VCaP (cell line): Measurements from ENCODE around the gene OR2A7.
"Not testable (repeated sequence)": the region's sequence is repeated elsewhere in the genome, so short reads cannot be mapped to it uniquely, and the experiment has no call there.

Experiments used
- H3K27ac ChIP-seq: fragments of 450-650 bp; 2 replicates; pipeline ENCODE4 v1.5.1; 2017

Gene OR2A7

GRCh38 chr7:144264692-144265091 lies at the start of gene OR2A7:
Gene OR2A7, minus strand, starts transcription at chr7:144264792. Its CDS starts 5,164 bp downstream, at chr7:144259628.
- not testable (repeated sequence) for H3K27ac ChIP-seq

DNA sequence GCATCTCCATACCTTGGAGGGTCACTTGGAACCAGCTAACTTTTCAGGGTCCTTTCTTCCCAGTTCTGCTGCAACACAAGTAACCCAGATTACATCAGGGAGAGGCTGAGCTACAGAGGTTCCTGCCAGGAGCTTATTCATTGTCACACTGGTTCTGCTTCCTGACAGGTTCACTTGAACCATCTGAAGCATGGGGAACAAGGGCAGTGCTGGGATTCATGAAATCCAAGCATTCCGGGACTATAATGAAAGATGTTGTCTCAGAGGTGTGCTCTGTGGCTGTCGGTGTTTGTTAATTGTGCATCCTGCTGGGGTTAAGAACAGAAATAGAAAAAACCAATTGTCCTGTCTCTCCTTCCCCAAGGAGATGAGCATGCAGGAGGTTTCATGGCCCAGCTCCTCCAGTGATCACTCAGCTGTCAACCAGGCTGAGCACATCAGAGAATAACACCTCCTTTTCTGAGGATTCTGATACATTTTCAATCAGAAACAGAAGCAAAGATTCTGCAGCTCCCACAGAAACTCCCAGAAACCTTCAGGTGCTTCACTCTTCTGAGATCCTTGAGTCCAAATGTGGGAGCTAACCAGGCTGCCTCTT lies 47.4 kb upstream of the OR2A7 start, which contains the start of gene OR2A1:
OR2A1 (plus strand) TSS at position 548 of the 598 bp plus-strand sequence. CDS start 5,706 bp downstream, outside the sequence.
- not testable (repeated sequence) for H3K27ac ChIP-seq

- H3K27ac ChIP-seq: not testable (repeated sequence)
Measured at GRCh38 chr7:144311218-144311617, 46.6 kb upstream of the OR2A7 start.

DNA sequence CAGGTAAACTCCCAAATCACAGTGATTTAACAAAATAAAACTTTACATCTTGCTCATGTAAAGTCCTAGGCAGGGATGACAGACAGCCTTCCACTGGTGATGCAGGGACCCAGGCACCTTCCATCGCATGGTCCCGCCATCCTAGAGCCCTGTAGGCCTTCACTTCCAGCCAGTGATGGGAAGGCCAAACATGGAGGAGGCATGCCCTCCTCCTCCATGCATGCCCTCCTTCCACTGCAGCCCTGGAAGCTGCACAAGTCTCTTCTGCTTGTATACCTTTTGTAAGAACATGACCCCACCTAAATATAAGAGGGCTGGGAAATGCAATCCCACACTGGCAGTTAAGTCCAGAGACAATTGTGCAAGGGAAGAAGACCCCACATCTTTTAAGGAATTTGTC lies 45.1 kb upstream of the OR2A7 start:
- H3K27ac ChIP-seq: not testable (repeated sequence)

DNA sequence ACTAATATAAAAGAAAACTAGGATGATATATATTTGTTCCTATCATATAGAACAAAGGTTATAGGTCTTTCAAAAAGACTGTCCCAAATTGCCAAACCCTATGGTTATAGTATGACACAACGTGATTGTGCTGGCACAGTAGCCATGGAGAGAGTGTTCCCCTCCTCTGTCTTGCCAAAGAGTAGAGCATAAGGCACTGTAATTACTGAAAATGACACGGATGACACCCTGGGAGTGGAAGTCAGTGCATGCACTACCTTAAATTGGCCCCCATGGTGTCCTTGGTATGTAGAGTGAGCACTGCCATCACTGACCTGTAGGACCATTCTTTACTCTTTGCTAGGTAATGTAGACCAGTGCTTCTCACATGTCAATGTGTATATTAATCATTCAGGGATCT lies 40.6 kb upstream of the OR2A7 start:
- H3K27ac ChIP-seq: not testable (repeated sequence)

- H3K27ac ChIP-seq: not testable (repeated sequence)
Measured at GRCh38 chr7:144303607-144304006, 39.0 kb upstream of the OR2A7 start.

DNA sequence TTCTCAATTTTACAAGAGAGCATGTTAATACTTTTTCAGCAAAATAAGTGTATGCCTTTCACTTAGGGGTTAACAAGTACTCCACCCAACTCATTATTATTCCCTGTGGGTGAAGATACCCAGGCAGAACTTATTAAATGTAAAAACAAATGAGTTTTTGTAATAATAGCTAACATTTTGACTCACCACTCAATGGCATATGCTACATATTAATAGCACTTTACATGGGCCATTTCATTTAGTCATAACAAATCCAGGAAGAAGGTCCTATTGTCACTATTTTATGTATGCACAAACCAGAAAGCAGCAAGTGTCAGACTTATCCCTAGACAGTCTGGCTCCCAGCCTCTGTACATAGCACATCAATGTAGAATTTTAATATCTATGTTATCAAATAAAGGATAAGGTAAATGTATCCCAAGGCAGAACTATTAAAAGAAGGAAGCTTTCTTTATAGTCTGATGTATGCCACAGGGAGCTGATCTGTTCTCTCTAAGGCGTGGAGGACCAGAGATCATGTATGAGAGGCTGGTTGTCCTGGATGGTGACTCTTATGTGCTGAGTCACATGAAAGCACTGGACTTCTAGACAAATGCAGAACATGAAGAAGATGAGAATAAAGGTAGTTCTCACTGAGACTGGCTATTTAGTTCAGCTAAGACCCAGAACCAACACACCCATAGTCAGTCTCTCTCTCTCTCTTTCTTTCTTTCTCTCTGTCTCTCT lies 38.1 kb upstream of the OR2A7 start:
- H3K27ac ChIP-seq: not testable (repeated sequence)

- H3K27ac ChIP-seq: not testable (repeated sequence)
Measured at GRCh38 chr7:144293794-144294499, 29.4 kb upstream of the OR2A7 start.

DNA sequence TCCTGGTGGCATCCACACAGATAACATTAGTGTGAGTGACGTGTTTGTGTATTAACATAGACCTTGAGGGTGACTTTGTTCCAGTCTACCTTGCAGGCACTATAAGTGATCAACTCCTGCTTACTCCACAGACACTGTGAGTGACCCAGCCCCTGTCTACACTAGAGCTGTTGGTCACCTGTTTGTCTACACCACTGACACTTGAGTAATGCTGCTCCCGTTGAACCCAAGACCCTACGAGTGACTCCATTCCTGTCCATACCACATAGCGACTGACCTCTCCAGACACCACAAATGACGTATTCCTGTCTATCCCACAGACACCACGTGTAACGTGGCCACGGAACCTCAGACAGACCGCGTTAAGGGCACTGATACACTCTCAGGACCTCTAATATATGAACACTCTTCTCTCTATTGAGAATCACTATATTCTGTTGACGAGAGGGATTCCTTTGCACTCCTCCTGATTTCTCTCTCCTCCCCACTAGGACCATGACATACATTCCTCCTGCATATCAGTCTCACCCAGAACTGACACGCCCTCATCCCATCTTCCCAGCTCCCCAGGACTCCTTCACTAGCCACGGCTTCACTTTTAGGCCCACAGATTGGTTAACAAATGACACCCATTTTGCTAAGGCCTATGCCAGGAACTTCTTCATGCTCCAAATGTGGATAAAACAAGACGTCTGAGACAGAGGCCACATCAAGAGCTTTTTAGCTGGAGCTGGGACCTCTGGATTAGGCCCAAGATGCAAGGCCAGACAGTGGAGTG lies 28.0 kb upstream of the OR2A7 start:
- not testable (repeated sequence) for H3K27ac ChIP-seq

GRCh38 chr7:144291607-144292006 lies 27.0 kb upstream of the OR2A7 start:
- not testable (repeated sequence) for H3K27ac ChIP-seq

DNA sequence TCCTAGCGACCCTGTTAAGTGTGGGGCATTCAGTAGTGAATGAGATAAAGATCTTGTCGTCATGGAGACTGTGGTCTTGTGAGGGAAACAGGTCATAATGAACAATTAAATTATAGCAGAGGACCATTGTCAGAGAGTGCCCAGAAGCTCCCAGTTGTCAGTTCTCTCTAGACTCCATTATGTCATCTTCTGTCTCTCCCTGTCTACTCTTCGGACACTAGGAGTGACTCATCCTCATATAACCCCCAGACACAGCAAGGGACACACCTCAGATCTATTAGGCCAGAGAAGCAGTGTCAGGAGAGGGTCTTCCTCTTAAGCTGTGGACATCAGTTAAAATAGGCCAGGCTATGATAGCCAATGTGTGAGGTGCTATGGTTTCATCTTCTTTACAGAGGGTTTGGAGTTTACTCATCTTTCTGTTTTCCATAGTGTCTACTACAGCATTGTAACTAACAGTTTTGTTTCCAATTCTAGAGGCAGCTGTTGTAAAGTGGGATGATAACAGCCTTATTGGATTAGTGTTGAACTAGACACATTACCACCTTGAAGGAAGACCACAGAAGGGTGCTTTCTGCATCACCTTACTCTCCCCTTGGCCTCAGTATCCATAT lies 22.7 kb upstream of the OR2A7 start:
- not testable (repeated sequence) for H3K27ac ChIP-seq

DNA sequence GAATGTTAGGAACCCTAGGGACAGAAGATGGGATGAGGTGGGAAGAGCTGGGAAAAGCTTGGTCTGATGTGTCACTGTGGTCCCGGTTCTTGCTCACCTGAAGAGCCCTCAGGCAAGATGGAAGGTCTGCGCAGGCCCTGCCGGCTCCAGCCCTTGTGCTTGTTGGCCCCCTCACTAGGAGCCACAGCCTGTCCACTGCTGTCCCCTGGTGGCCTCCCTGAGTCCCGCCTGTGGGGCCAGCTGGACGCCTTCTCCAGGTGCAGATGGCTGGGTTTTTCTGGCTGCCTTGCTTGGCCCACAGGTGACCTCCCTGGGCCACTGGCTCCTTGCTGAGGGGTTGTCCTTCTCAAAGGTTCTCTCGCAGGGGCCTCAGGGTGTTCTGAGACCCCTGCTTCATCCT lies 19.1 kb upstream of the OR2A7 start:
- H3K27ac ChIP-seq: not testable (repeated sequence)

DNA sequence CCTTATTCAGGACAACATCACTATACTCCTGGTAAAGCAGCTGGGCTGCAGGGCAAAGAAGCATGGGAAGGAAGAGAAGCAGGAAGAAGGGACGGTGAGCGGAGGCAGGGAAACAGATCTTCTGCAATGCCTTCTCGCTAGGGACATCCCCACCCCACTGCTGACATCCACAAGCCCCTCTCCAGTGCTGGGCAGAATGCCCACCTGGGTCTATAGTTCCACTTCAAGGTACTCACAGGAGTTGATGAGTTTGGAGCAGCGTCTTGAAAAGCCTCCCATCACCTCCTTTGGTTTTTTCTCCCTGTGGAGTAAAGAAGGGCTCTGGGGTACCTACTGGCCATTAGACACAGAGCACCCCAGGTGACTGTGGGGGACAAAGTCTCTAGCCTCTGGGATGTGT lies 17.9 kb upstream of the OR2A7 start:
- not testable (repeated sequence) for H3K27ac ChIP-seq

- not testable (repeated sequence) for H3K27ac ChIP-seq
Measured at GRCh38 chr7:144281981-144282380, 17.4 kb upstream of the OR2A7 start.

GRCh38 chr7:144280010-144280409 lies 15.4 kb upstream of the OR2A7 start:
- H3K27ac ChIP-seq: not testable (repeated sequence)

GRCh38 chr7:144275281-144275680 lies 10.7 kb upstream of the OR2A7 start:
- H3K27ac ChIP-seq: not testable (repeated sequence)

DNA sequence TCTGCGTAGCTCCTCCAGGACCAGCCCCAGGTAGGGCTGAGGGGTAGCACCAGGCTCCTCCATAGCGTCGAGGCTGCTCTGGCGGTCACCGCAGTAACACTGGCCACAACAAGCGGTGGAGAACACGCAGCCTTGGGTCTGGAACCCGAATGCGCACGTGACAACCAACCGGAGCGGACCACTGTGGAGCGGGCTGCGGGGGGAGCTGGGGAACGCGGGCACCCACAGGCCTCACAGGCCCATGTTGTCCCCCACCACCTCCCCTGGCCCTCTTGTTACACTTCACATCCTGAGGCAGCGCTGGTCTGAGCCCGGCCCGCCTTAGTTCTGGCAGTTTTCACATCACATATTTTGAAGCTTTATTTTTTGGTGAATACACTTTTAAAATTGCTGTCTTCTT lies 4.6 kb upstream of the OR2A7 start, which contains the start of gene CTAGE8:
CTAGE8 (minus strand) TSS at position 101 of the 400 bp plus-strand sequence; CDS start at position 63, 38 bp downstream.
- H3K27ac ChIP-seq: not testable (repeated sequence)

- not testable (repeated sequence) for H3K27ac ChIP-seq
Measured at GRCh38 chr7:144262128-144262527, 2.5 kb downstream of the OR2A7 start.

DNA sequence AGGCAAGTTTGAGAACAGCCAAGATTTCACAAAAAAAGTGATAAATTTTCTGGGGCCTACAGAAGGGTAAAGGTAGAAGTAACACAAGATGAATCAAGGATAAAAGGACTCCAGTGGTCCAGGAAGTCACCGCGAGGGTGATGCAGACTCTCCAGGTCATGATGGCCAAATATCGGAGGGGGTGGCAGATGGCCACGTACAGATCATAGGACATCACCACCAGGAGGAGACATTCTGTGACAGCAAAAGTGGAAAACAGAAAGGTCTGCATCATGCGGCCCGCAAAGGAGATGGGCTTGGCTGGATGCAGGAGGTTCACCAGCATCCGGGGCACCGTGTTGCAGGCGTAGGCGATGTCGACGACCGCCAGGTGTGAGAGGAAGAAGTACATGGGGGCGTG lies 5.5 kb downstream of the OR2A7 start:
- H3K27ac ChIP-seq: not testable (repeated sequence)
